AG10803 (cell line): Measurements from ENCODE around the gene DNAJB6.

Experiments used
- DNase-seq: peaks from one replicate; pipeline ENCODE4 v3.0.0; 2010; ENCODE audit warnings: low read depth
- H3K4me3 ChIP-seq: 2 replicates; pipeline ENCODE4 v1.5.1; 2011; ENCODE audit warnings: mild to moderate bottlenecking, low read length, control low read depth
- CTCF ChIP-seq: conservative IDR thresholded peaks from 2 replicates; pipeline ENCODE4 v1.5.1; 2011; ENCODE audit warnings: mild to moderate bottlenecking, low read length, control low read depth, inconsistent platforms

The DNAJB6 gene

GRCh38 chr7:157368955-157369354 is 32.2 kb downstream of the DNAJB6 start:
- TF ChIP-seq CTCF = no peak

GRCh38 chr7:157370742-157371141 is 33.9 kb downstream of the DNAJB6 start:
- no peak for TF ChIP-seq CTCF
- no peak for DNase-seq
- no peak overlapping the region for H3K4me3 ChIP-seq

More at GRCh38 chr7:157368955-157369354, 32.2 kb downstream of the DNAJB6 start:
- H3K4me3 ChIP-seq = no peak overlapping the region
- no peak for DNase-seq

- DNase-seq = no peak
- no peak overlapping the region for H3K4me3 ChIP-seq
- TF ChIP-seq CTCF = no peak
Measured at GRCh38 chr7:157371296-157371695, 34.5 kb downstream of the DNAJB6 start.

- no peak for DNase-seq
- no peak overlapping the region for H3K4me3 ChIP-seq
- TF ChIP-seq CTCF = no peak
Measured at GRCh38 chr7:157372300-157373232, 35.8 kb downstream of the DNAJB6 start.

GRCh38 chr7:157373493-157373892 is 36.7 kb downstream of the DNAJB6 start:
- no peak overlapping the region for H3K4me3 ChIP-seq
- DNase-seq = no peak
- no peak for TF ChIP-seq CTCF

GRCh38 chr7:157375410-157375809 is 38.6 kb downstream of the DNAJB6 start:
- no peak overlapping the region for H3K4me3 ChIP-seq
- no peak for TF ChIP-seq CTCF
- no peak for DNase-seq

GRCh38 chr7:157377436-157378124 is 40.8 kb downstream of the DNAJB6 start:
- DNase-seq = no peak
- TF ChIP-seq CTCF = no peak
- H3K4me3 ChIP-seq = no peak overlapping the region
